GM21737 (cell line): ENCODE results near the gene MYO16.
"Not testable (repeated sequence)": the region's sequence is repeated elsewhere in the genome, so short reads cannot be mapped to it uniquely, and the experiment has no call there.

Source experiments
- ATAC-seq: cut with Tn5 transposase; IDR thresholded peaks from one replicate; pipeline ENCODE4 v1.9.1; 2021; ENCODE audit warnings: mild to moderate bottlenecking, moderate library complexity; ENCODE audit not compliant: unreplicated experiment

MYO16 gene

DNA sequence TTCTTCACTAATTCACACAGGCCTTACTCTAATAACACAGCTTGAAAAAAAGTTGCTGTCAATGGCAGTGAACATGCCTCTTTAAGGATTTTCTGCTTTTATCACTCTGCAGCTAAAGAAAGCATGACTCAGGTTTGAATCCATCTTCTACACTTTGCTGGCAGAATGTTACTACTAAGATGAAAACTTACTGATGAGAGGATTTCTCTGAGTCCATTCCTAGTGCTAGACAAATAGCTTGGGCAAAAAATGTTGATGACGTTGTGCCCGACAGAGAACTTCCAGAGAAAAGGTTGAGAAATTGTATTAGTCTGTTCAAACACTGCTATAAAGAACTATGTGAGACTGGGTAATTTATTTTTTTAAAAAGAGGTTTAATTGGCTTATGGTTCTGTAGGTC lies 585.0 kb downstream of the MYO16 start:
- ATAC-seq: no peak

DNA sequence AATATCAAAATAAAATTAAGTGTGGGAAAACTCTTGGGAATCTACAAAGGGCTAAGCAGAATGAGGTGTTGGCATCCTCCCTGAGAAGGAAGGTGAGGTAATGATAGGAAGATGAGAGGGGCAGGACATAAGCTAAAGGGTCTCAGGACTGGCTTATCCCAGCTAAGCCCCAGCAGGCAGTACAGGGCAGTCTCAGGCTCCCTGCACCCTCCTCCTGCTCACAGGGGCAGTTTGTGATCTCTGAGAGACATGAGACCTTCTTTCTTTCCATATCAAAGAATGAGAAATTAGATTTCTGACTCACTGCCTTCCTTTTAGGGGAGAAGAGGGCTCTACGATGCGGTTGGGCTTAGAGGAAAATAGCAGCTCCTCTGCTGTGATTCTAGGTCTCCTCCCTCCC lies 586.0 kb downstream of the MYO16 start:
- no peak for ATAC-seq

- not testable (repeated sequence) for ATAC-seq
Observed at GRCh38 chr13:109217510-109217909, 588.1 kb downstream of the MYO16 start.

DNA sequence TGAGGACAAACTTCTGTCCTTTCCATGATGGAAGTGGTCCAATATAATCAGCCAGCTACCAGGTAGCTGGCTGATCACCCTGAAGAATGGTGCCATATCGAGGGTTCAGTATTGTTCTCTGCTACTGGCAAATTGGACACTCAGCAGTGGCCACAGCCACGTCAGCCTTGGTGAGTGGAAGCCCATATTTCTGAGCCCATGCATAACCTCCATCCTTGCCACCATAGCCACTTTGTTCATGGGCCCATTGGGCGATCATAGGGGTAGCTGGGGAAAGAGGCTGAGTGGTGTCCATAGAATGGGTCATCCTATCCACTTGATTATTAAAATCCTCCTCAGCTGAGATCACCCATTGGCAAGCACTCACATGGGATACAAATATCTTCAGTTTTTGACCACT lies 591.2 kb downstream of the MYO16 start:
- ATAC-seq: no peak

GRCh38 chr13:109224033-109224432 lies 594.6 kb downstream of the MYO16 start:
- no peak for ATAC-seq

GRCh38 chr13:109226631-109227030 lies 597.2 kb downstream of the MYO16 start:
- ATAC-seq: no peak

DNA sequence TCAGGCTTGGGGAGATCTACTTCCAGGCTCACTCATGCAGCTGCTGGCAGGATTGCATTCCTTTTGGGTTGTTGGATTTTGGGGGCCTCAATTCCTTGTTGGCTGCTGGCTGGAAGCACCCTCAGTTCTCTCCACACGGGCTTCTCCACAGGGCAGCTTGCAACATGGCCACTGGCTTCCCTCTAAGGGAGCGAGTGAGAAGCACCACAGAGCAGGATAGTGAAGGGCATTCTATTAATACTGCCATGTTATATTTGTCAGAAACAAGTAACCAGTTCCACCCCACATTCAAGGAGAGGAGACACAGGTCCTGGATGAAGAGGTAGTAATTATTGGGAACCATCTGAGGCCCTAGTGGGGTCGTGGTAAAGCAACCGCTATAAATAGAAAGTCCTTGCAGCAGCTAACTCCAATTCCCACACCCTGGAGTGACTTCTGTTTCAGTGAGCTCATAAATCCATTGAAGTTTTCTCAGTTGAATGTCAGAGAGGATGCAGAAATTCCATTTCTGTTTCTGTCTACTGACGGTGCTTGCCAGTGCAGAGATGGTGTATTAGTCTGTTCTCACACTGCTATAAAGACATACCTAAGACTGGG lies 598.0 kb downstream of the MYO16 start:
- ATAC-seq: no peak

DNA sequence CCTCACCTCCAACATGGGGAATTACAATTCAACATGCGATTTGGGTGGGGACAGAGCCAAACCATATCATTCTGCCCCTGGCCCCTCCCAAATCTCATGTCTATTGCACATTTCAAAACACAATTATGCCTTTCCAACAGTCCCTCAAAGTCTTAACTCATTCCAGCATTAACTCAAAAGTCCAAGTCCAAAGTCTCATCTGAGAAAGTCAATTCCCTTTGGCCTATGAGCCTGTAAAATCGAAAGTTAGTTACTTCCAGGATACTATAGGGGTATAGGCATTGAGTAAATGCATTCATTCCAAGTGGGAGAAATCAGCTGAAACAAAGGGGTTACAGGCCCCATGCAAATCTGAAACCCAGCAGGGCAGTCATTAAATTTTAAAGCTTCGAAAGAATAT lies 598.8 kb downstream of the MYO16 start:
- ATAC-seq: no peak

DNA sequence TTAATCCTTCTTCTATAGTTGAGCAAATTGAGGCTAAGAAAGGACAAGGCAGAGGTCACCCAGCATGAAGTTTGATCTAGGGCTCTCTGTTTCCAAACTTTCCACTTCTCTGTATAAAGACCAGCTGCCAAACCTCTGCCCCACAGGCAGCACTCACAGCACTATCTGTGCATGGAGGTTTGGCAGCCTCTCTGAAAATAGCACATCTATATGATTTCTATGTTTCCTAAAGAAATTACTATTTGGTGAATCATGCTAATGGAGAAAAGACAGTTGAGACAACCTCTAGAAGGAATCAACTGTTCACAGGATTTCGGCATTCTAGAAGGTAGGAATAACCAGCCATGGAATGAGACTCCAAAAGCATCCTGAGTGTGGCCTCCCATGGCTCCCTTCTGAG lies 602.5 kb downstream of the MYO16 start:
- no peak for ATAC-seq

GRCh38 chr13:109233293-109233692 lies 603.9 kb downstream of the MYO16 start:
- no peak for ATAC-seq

DNA sequence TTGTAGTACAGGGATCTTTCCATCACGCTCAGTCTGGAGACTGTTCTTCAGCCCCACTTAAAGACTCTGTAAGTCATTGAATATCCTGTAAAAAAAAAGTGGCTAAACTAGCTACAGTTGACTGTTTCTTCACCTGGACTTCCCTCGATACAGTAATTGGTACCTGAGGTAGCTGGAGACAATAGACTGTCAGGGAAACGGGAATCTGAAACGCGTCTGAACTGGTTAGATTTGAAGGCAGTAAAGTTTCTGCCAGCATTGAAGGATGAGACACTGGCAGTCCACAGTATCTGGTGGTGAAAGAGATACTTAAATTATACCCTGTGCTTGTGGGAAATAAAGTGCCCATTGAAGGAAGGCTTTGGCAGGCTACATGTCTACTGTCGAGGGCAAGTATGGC lies 606.5 kb downstream of the MYO16 start:
- no peak for ATAC-seq

GRCh38 chr13:109241160-109241559 lies 611.7 kb downstream of the MYO16 start:
- no peak for ATAC-seq

- ATAC-seq: no peak
Observed at GRCh38 chr13:109243311-109243951, 614.0 kb downstream of the MYO16 start.

GRCh38 chr13:109244566-109244965 lies 615.2 kb downstream of the MYO16 start:
- no peak for ATAC-seq

- no peak for ATAC-seq
Observed at GRCh38 chr13:109246001-109246400, 616.6 kb downstream of the MYO16 start.

DNA sequence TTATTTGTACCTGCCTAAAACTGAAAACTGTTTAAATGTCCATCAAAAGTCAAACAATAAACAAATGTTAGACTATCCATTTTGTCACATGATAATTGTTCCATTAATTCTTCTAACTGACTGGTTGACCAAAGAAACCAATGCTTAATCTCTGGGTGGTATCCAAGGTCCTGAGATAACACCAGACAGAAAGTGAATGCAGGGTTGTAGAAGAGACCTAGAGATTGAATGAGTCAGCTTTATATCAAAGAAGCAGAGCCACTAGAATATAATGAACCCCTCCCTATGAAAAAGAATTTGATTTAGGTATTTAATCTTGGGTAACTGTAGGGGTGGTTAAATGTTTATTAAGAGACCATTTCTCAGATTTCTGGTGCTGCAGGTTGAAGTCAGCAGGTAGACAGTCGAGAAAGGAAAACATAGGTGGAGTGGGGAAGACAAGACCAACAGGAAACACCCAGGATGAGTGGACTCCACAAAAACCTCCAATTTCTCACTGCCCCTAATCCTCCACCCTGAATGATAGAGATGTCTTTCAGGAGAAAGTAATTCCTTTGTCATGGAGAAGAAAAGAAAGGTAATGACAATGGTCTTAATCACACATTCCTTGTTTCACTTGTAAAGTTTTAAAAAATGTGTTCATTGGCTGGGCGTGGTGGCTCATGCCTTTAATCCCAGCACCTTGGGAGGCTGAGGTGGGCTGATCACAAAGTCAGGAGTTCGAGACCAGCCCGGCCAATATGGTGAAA lies 620.5 kb downstream of the MYO16 start:
- no peak for ATAC-seq

- no peak for ATAC-seq
Observed at GRCh38 chr13:109251956-109252355, 622.5 kb downstream of the MYO16 start.

- ATAC-seq: no peak
Observed at GRCh38 chr13:109253316-109253715, 623.9 kb downstream of the MYO16 start.

DNA sequence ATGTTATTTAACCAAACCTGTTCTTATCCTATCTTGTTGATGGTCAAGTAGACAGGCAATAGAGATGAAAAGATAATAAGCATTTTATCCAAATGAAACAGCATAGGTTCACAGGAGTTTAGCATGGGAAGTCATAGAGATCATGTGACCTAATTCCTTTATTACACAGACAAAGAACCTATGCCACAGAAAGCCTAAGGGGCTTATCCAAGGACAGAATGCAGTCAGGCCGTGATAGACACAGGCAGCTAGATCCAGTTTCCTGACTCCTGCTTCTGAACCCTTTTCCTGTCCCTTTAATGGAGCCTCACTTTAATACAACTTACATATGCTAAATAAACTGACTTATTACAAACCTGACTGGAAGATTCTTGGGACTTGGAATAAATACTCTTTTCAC lies 624.9 kb downstream of the MYO16 start:
- no peak for ATAC-seq

- ATAC-seq: no peak
Observed at GRCh38 chr13:109255141-109255856, 625.9 kb downstream of the MYO16 start.

DNA sequence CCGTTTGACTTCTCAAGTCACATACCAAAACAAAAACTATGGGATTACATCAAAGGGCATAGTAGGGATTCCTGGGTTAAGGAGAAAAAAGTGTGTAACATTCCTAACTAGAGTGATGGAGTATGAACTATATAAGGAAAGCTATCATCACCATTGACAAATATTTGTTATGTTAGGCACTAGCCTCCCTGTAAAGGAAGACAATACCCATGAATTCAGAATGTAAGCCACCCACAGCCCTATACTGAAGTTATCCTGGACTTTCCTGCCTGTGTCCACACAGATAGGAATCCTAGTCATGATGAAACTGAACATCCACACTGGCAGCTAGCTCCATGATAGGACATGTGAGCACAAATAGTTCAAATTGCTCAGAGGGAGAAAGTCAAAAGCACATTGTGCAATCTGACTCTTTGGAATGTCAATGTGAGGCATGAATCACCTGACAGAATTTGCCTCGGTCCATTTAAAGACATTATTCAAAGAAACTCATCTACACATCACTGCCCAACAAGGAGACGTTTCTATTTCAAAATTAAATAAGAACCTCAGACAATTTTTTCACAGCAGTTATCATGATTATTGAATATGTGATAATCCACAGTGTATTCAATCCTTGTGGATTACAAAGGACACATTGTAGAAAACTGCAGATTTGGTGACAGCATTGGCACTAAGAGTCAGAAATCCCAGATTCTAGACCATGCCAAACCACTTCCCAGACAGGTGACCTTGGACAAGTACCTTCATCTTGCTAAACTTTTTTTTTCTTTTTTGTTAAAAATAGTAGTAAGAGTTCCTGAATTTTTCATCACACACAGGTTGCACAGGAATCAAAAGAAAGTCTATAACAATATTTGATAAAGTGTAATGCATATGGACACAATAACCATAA lies 627.7 kb downstream of the MYO16 start:
- no peak for ATAC-seq
